Measurements from ENCODE around the gene NAT9. TPM values are rescaled to one million over a fixed set of nuclear protein-coding genes. Genes with fewer than 3 reads are reported as not detected.

Gene NAT9
- total and polyA plus RNA-seq, 2 of the 4 experiments (the other 2 are of a cell fraction), result 48.9 to 62.0 TPM

DNA sequence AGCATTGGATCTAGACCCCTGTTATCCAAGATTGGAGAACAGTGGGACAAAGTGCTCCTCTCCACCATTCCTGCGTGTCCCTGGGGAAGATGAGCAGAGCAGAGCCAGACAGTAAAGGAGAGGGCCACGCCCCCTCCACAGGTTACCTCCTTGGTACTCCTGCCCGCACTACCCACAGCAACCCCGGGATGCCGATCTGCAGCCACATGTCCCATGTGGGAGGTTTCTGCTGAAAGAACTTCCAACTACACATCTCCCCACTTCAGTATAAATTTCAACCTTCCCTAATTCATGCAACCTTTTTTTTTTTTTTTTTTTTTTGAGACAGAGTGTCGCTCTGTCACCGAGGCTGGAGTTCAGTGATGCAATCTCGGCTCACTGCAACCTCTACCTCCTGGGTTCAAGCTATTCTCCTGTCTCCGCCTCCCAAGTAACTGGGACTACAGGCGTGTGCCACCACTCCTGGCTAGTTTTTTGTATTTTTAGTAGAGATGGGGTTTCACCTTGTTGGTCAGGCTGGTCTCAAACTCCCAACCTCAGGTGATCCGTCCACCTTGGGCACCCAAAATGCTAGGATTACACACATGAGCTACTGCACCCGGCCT is 36.8 kb downstream of the NAT9 start:
- Histone ChIP-seq H3K79me1 (ENCODE audit: low read depth in 1 of 2, low read length in 2 of 2) (no peaks in the 10 kb centered on the region), H3K4ac (ENCODE audit: low read depth, low read length) (no peak overlapping the region), H3K4me3 (ENCODE audit: insufficient read depth, low read depth, low read length) (no peak overlapping the region), H3K14ac (replicated peaks; ENCODE audit: low read depth, low read length) (no peak overlapping the region), H3K9ac (ENCODE audit: low read depth, low read length) (no peak overlapping the region), H3K9me1 (ENCODE audit: insufficient read depth, low read length) (0 out of 2 replicates have a peak, but pooled peaks cover 3% of the 10 kb centered on the region), H2AFZ (replicated peaks; ENCODE audit: low read length, poor library complexity) (no peak overlapping the region), H2BK120ac (ENCODE audit: low read depth, low read length) (no peak overlapping the region), H4K5ac (ENCODE audit: low read depth, low read length) (no peak overlapping the region), H3K9me3 (ENCODE audit: control insufficient read depth, insufficient read depth, low read length) (no peaks in the 10 kb centered on the region), H2BK15ac (ENCODE audit: low read depth, low read length) (no peak overlapping the region), H3K4me2 (ENCODE audit: low read depth, low read length) (no peak overlapping the region), H2AK5ac (ENCODE audit: low read depth, low read length) (no peak overlapping the region), H2BK20ac (ENCODE audit: low read depth, low read length) (no peak overlapping the region), H4K8ac (ENCODE audit: low read depth in 2 of 2, low read length in 2 of 2) (no peak overlapping the region), H2AK9ac (replicated peaks; ENCODE audit: low read depth, low read length, poor library complexity) (no peak overlapping the region), H3K27ac (ENCODE audit: insufficient read depth, low read length) (no peak overlapping the region), H3K36me3 (ENCODE audit: control insufficient read depth, insufficient read depth, low read length) (no peaks in the 10 kb centered on the region), H3K56ac (ENCODE audit: extremely low read depth, insufficient read depth, low read length) (no peak overlapping the region), H3K4me1 (ENCODE audit: control insufficient read depth, insufficient read depth, low read length) (peaks cover 7% of the 10 kb centered on the region; the same call in 1 of the 2 replicates), H2BK5ac (ENCODE audit: low read depth, low read length, poor library complexity, severe bottlenecking) (no peak overlapping the region), H3K23ac (ENCODE audit: low read depth, low read length) (no peak overlapping the region), H3K27me3 (ENCODE audit: control insufficient read depth, insufficient read depth, low read length) (peaks cover 44% of the 10 kb centered on the region), H4K20me1 (ENCODE audit: insufficient read depth, low read length) (no peaks in the 10 kb centered on the region), H3K18ac (ENCODE audit: low read depth, low read length) (no peak overlapping the region), H4K91ac (ENCODE audit: insufficient read depth, low read depth, low read length) (no peak overlapping the region)
- WGBS, 2 experiments (ENCODE audit: extremely low coverage in 2 of 2, insufficient read length in 1 of 2), result no CpG with 5 or more reads among the region's 12 CpGs
- no TSS peak for BruUV-seq (replicated peaks)
- DNase-seq (no peak), ATAC-seq (ENCODE audit: low read depth) (no peak)
- dilution Hi-C loops (cut with HindIII; ENCODE audit: low sequenced_read_pairs, unreplicated experiment) (no loop called here), intact Hi-C loops (cut with micrococcal nuclease) (no loop called here), in situ Hi-C loops (cut with MboI; ENCODE audit: low sequenced_read_pairs) (no loop called here)
- CTCF ChIA-PET, result interaction anchor here (1.0 kb wide), 1 partner anchor 52 kb away, joined by 3 read pairs; no protein-coding TSS in a partner anchor
- POLR2A ChIA-PET (ENCODE audit: unreplicated experiment), result no interaction called here
- TF ChIP-seq MXI1 (IDR thresholded peaks at IDR 0.05; ENCODE audit: borderline replicate concordance, low read depth, low read length) (no peak), RCOR1 (IDR thresholded peaks at IDR 0.05; ENCODE audit: insufficient replicate concordance, low read length) (no peak), BHLHE40 (IDR thresholded peaks at IDR 0.05; ENCODE audit: low read depth, low read length) (no peak), CHD1 (IDR thresholded peaks at IDR 0.05; ENCODE audit: low read depth, low read length) (no peak), CEBPB (IDR thresholded peaks at IDR 0.05; ENCODE audit: low read depth, low read length) (no peak), ELK1 (IDR thresholded peaks at IDR 0.05; ENCODE audit: borderline replicate concordance, low read depth, low read length) (no peak), RFX5 (IDR thresholded peaks at IDR 0.05; ENCODE audit: low read depth, low read length) (no peak), NFE2L2 (IDR thresholded peaks at IDR 0.05; ENCODE audit: low read depth, low read length) (no peak), RAD21 (IDR thresholded peaks at IDR 0.05; ENCODE audit: low read length) (no peak)
- TF ChIP-seq, protein P1, sequence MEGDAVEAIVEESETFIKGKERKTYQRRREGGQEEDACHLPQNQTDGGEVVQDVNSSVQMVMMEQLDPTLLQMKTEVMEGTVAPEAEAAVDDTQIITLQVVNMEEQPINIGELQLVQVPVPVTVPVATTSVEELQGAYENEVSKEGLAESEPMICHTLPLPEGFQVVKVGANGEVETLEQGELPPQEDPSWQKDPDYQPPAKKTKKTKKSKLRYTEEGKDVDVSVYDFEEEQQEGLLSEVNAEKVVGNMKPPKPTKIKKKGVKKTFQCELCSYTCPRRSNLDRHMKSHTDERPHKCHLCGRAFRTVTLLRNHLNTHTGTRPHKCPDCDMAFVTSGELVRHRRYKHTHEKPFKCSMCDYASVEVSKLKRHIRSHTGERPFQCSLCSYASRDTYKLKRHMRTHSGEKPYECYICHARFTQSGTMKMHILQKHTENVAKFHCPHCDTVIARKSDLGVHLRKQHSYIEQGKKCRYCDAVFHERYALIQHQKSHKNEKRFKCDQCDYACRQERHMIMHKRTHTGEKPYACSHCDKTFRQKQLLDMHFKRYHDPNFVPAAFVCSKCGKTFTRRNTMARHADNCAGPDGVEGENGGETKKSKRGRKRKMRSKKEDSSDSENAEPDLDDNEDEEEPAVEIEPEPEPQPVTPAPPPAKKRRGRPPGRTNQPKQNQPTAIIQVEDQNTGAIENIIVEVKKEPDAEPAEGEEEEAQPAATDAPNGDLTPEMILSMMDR (conservative IDR thresholded peaks at IDR 0.05; ENCODE audit: low read depth, low read length), result no peak

Measured in IMR-90 (cell line).